Neuronal stem cell (in vitro differentiated cells): ENCODE results near the gene SLC8B1.

Source experiments
- DNase-seq: peaks from one replicate; pipeline ENCODE4 v3.0.0-alpha.2; 2013; ENCODE audit warnings: low spot score
- H2AFZ ChIP-seq: one replicate; pipeline ENCODE4 v1.6.1; 2013; ENCODE audit warnings: mild to moderate bottlenecking, low read length, inconsistent platforms
- H2AK5ac ChIP-seq: 2 replicates; pipeline ENCODE4 v1.6.1; 2013; ENCODE audit warnings: low read depth, mild to moderate bottlenecking, inconsistent platforms, low read length, moderate library complexity, mixed read lengths
- H2BK120ac ChIP-seq: 2 replicates; pipeline ENCODE4 v1.6.1; 2013; ENCODE audit warnings: low read depth, mild to moderate bottlenecking, inconsistent platforms, low read length, moderate library complexity, mixed read lengths
- H2BK12ac ChIP-seq: one replicate; pipeline ENCODE4 v1.6.1; 2013; ENCODE audit warnings: low read length, inconsistent platforms
- H2BK15ac ChIP-seq: 2 replicates; pipeline ENCODE4 v1.6.1; 2013; ENCODE audit warnings: mild to moderate bottlenecking, low read length, inconsistent platforms, mixed read lengths
- H2BK5ac ChIP-seq: one replicate; pipeline ENCODE4 v1.6.1; 2013; ENCODE audit warnings: inconsistent platforms, mild to moderate bottlenecking, low read length, moderate library complexity
- H3K14ac ChIP-seq: one replicate; pipeline ENCODE4 v1.6.1; 2013; ENCODE audit warnings: low read length, inconsistent platforms
- H3K18ac ChIP-seq: 2 replicates; pipeline ENCODE4 v1.6.1; 2013; ENCODE audit warnings: low read length, inconsistent platforms
- H3K23ac ChIP-seq: 2 replicates; pipeline ENCODE4 v1.6.1; 2013; ENCODE audit warnings: low read depth, mild to moderate bottlenecking, mixed read lengths, low read length, inconsistent platforms; ENCODE audit not compliant: poor library complexity
- H3K27ac ChIP-seq: replicated peaks from 3 replicates; pipeline ENCODE4 v1.5.1; 2013; ENCODE audit warnings: low read length, inconsistent platforms
- H3K27me3 ChIP-seq, 3 experiments: 2 replicates each; pipeline ENCODE4 v1.6.1; 2013; ENCODE audit warnings: low read length in 3 of 3, mild to moderate bottlenecking in 2 of 3, inconsistent platforms in 1 of 3, low read depth in 1 of 3, mixed read lengths in 1 of 3, moderate library complexity in 1 of 3; ENCODE audit not compliant: control insufficient read depth in 3 of 3, insufficient read depth in 3 of 3
- H3K36me3 ChIP-seq, 2 donors: replicated peaks in 1 of 2; 2 replicates each; pipeline ENCODE4 v1.6.1; 2013; ENCODE audit warnings: low read length in 2 of 2; ENCODE audit not compliant: control insufficient read depth in 2 of 2, insufficient read depth in 2 of 2
- H3K4ac ChIP-seq: 2 replicates; pipeline ENCODE4 v1.6.1; 2013; ENCODE audit warnings: inconsistent platforms, mild to moderate bottlenecking, low read length, moderate library complexity
- H3K4me1 ChIP-seq, 2 donors: 1 replicate in 1 of 2; 2 replicates in 1 of 2; pipeline ENCODE4 v1.6.1; 2013; ENCODE audit warnings: low read length in 2 of 2, low read depth in 1 of 2; ENCODE audit not compliant: control insufficient read depth in 2 of 2, insufficient read depth in 1 of 2
- H3K4me2 ChIP-seq: one replicate; pipeline ENCODE4 v1.6.1; 2013; ENCODE audit warnings: mild to moderate bottlenecking, low read length, inconsistent platforms; ENCODE audit not compliant: insufficient read depth, poor library complexity, severe bottlenecking
- H3K4me3 ChIP-seq, 2 donors: 2 replicates each; pipeline ENCODE4 v1.5.1; 2013; ENCODE audit warnings: low read length in 2 of 2, mild to moderate bottlenecking in 2 of 2, inconsistent platforms in 1 of 2, moderate library complexity in 1 of 2
- H3K79me1 ChIP-seq: one replicate; pipeline ENCODE4 v1.6.1; 2013; ENCODE audit warnings: low read depth, mild to moderate bottlenecking, inconsistent platforms, low read length, moderate library complexity
- H3K9ac ChIP-seq: one replicate; pipeline ENCODE4 v1.6.1; 2013; ENCODE audit warnings: mild to moderate bottlenecking, low read depth, low read length, inconsistent platforms; ENCODE audit not compliant: poor library complexity
- H3K9me3 ChIP-seq, 2 donors: replicated peaks in 1 of 2; 2 replicates each; pipeline versions ENCODE3 to v1.6.1; 2013; ENCODE audit warnings: low read length in 2 of 2, mild to moderate bottlenecking in 2 of 2, inconsistent platforms in 1 of 2, low read depth in 1 of 2, mixed read lengths in 1 of 2, moderate library complexity in 1 of 2; ENCODE audit not compliant: control insufficient read depth in 2 of 2, insufficient read depth in 1 of 2
- H4K8ac ChIP-seq: one replicate; pipeline ENCODE4 v1.6.1; 2013; ENCODE audit warnings: low read depth, mild to moderate bottlenecking, inconsistent platforms, low read length, moderate library complexity
- H4K91ac ChIP-seq: one replicate; pipeline ENCODE4 v1.6.1; 2013; ENCODE audit warnings: low read length, low read depth, mild to moderate bottlenecking, inconsistent platforms; ENCODE audit not compliant: poor library complexity
- whole genome bisulfite sequencing, 2 donors: extraction: QIAGEN DNeasy Blood & Tissue Kit; methylation state at CpG; one replicate each; pipeline ENCODE4 v1.1.7; 2013; ENCODE audit warnings: missing lambda C conversion rate in 2 of 2, mixed read lengths in 1 of 2; ENCODE audit not compliant: insufficient read length in 2 of 2, insufficient replicate concordance in 1 of 2; ENCODE audit errors: extremely low coverage in 2 of 2; 5-methylcytosine and 5-hydroxymethylcytosine counted together

Gene SLC8B1

GRCh38 chr12:113366827-113367226 is 31.9 kb upstream of the SLC8B1 start:
- DNase-seq, result no peak
- no CpG with 5 or more reads among the region's 4 CpGs for WGBS, 2 donors
- Histone ChIP-seq H4K91ac (no peak overlapping the region), H2BK120ac (no peak overlapping the region), H3K4me2 (no peak overlapping the region), H2BK5ac (no peak overlapping the region), H4K8ac (no peak overlapping the region), H3K14ac (no peak overlapping the region), H3K27ac (no peak overlapping the region), H3K4ac (no peak overlapping the region), H2AK5ac (no peak overlapping the region), H3K18ac (no peak overlapping the region), H2BK12ac (no peak overlapping the region), H3K4me1 (no peaks in the 10 kb centered on the region), H3K79me1 (peaks cover under 1% of the 10 kb centered on the region), H3K9ac (no peak overlapping the region), H3K4me3 (no peak overlapping the region), H3K23ac (no peak overlapping the region), H2BK15ac (no peak overlapping the region), H3K9me3 (no peaks in the 10 kb centered on the region), H3K36me3 (peaks cover 3 to 23% of the 10 kb centered on the region in 2 donors), H2AFZ (no peak overlapping the region), H3K27me3 (no peaks in the 10 kb centered on the region)

- Histone ChIP-seq H2AK5ac (no peak overlapping the region), H3K4me2 (no peak overlapping the region), H3K9me3 (no peaks in the 10 kb centered on the region), H3K23ac (no peak overlapping the region), H3K9ac (no peak overlapping the region), H3K4ac (no peak overlapping the region), H3K79me1 (peaks cover 2% of the 10 kb centered on the region), H3K27ac (no peak overlapping the region), H3K14ac (no peak overlapping the region), H2BK120ac (no peak overlapping the region), H3K27me3 (no peaks in the 10 kb centered on the region), H4K8ac (no peak overlapping the region), H3K36me3 (peaks cover 1 to 18% of the 10 kb centered on the region in 2 donors), H3K4me1 (no peaks in the 10 kb centered on the region), H2BK5ac (no peak overlapping the region), H2BK12ac (no peak overlapping the region), H3K18ac (no peak overlapping the region), H2BK15ac (no peak overlapping the region), H2AFZ (no peak overlapping the region), H4K91ac (no peak overlapping the region), H3K4me3 (no peak overlapping the region)
- no peak for DNase-seq
- WGBS, 2 donors, result no CpG with 5 or more reads among the region's 7 CpGs
Measured at GRCh38 chr12:113365639-113366395, 30.9 kb upstream of the SLC8B1 start.

DNA sequence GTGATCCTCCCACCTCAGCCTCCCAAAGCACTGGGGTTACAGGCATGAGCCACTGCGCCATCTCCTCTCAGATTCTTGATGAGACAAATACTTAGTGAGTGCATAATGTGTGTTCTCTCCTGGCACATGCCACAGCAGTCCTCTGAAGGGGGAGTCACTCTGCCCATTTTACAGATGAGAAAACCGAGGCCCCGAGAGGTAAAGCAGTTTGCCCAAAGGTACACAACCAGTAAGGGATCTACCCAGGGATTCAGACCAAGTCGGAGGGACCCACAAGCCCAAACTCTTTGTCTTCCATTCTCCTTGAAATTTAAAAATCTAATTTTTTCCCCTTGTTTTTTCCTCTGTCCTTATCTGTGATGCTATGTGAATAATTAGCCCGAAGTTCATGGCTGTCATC is 29.8 kb upstream of the SLC8B1 start:
- no CpG with 5 or more reads among the region's 5 CpGs for WGBS, 2 donors
- Histone ChIP-seq H2BK5ac (no peak overlapping the region), H2AK5ac (no peak overlapping the region)

GRCh38 chr12:113361574-113362370 is 26.9 kb upstream of the SLC8B1 start:
- Histone ChIP-seq H3K18ac (no peak overlapping the region), H3K27ac (no peak overlapping the region), H2BK120ac (no peak overlapping the region), H3K4ac (no peak overlapping the region), H3K23ac (no peak overlapping the region), H3K14ac (no peak overlapping the region), H3K4me1 (peaks cover 6 to 9% of the 10 kb centered on the region in 2 donors), H2BK12ac (no peak overlapping the region), H3K79me1 (peaks cover 5% of the 10 kb centered on the region), H3K4me2 (no peak overlapping the region), H3K36me3 (peaks cover 1 to 18% of the 10 kb centered on the region in 2 donors), H4K8ac (no peak overlapping the region), H4K91ac (no peak overlapping the region), H2BK15ac (no peak overlapping the region), H3K4me3 (no peak overlapping the region), H3K9me3 (no peaks in the 10 kb centered on the region), H3K9ac (no peak overlapping the region), H3K27me3 (no peaks in the 10 kb centered on the region), H2AK5ac (no peak overlapping the region), H2BK5ac (no peak overlapping the region), H2AFZ (no peak overlapping the region)
- whole genome bisulfite sequencing, 2 donors, result no CpG with 5 or more reads among the region's 12 CpGs
- DNase-seq, result no peak

More for the DNA sequence above, 29.8 kb upstream of the SLC8B1 start:
- Histone ChIP-seq H3K4ac (no peak overlapping the region), H4K91ac (no peak overlapping the region), H2AFZ (no peak overlapping the region), H3K36me3 (peaks cover 1 to 22% of the 10 kb centered on the region in 2 donors), H3K4me1 (peaks cover 1% of the 10 kb centered on the region in 2 donors), H2BK15ac (no peak overlapping the region), H3K4me3 (no peak overlapping the region), H3K23ac (no peak overlapping the region), H3K79me1 (peaks cover 5% of the 10 kb centered on the region), H3K27me3 (no peaks in the 10 kb centered on the region), H4K8ac (no peak overlapping the region), H3K9me3 (no peaks in the 10 kb centered on the region), H3K27ac (no peak overlapping the region), H2BK120ac (no peak overlapping the region), H3K4me2 (no peak overlapping the region), H3K9ac (no peak overlapping the region), H3K14ac (no peak overlapping the region), H3K18ac (no peak overlapping the region), H2BK12ac (no peak overlapping the region)
- DNase-seq, result no peak
